Measurements from ENCODE around the gene SCYL2. TPM values are rescaled to one million over a fixed set of nuclear protein-coding genes. Genes with fewer than 3 reads are reported as not detected.

SCYL2 gene
- total and polyA plus RNA-seq, 10 of the 15 experiments (the other 5 are each of a cell fraction or from before 2014, with no cell fraction given): 5.4 to 34.3 (median 26.9) TPM

- TF ChIP-seq REST (IDR thresholded peaks at IDR 0.05; ENCODE audit: low read depth, low read length): no peak
- no peak for TF ChIP-seq RELA (IDR thresholded peaks at IDR 0.05; ENCODE audit: borderline replicate concordance, partially characterized antibody)
- TF ChIP-seq RELB (IDR thresholded peaks at IDR 0.05; ENCODE audit: low read depth): no peak
- no peak for TF ChIP-seq ASH2L (IDR thresholded peaks at IDR 0.05; ENCODE audit: borderline replicate concordance, low read depth)
- no peak overlapping the region for H3K27ac ChIP-seq (ENCODE audit: control insufficient read depth, insufficient read depth)
- no peaks in the 10 kb centered on the region for H3K4me1 ChIP-seq (ENCODE audit: control insufficient read depth, insufficient read depth, low read length)
- BruUV-seq (replicated peaks): no TSS peak
- DNase-seq (ENCODE audit: low read depth, low spot score) (no peak), ATAC-seq (no peak), FAIRE-seq (no peak)
- ChIA-PET POLR2A (no interaction called here), SMC1A (ENCODE audit: uncharacterized antibody, unreplicated experiment) (interaction anchor here (1.8 kb wide), 1 partner anchor 179 kb away, joined by 6 read pairs; no protein-coding TSS in a partner anchor), CTCF (interaction anchor here (0.8 to 1.8 kb wide), 4 partner anchors 9 to 330 kb away, joined by 3 to 7 read pairs (median 3); no protein-coding TSS in a partner anchor), RAD21 (ENCODE audit: unreplicated experiment) (interaction anchor here (1.3 kb wide), 1 partner anchor 9 kb away, joined by 4 read pairs; no protein-coding TSS in a partner anchor)
- intact Hi-C loops (cut with micrococcal nuclease; ENCODE audit: unreplicated experiment): no loop called here
- H3K79me2 ChIP-seq (ENCODE audit: control insufficient read depth, insufficient read depth, low read length): no peaks in the 10 kb centered on the region
- H3K9me3 ChIP-seq (replicated peaks; ENCODE audit: control insufficient read depth, insufficient read depth, low read length): no peaks in the 10 kb centered on the region
- no peak overlapping the region for H3K4me2 ChIP-seq (ENCODE audit: control insufficient read depth, insufficient read depth)
- H3K27me3 ChIP-seq (replicated peaks in 1 of 2; ENCODE audit: control insufficient read depth in 2 of 2, insufficient read depth in 2 of 2, low read length in 1 of 2): no peaks in the 10 kb centered on the region
- H2AFZ ChIP-seq (ENCODE audit: control insufficient read depth, low read depth, low read length): no peak overlapping the region
- no peak overlapping the region for H3K4me3 ChIP-seq
- H3K36me3 ChIP-seq (ENCODE audit: control insufficient read depth in 2 of 2, insufficient read depth in 2 of 2, low read length in 1 of 2): peaks cover 0 to 5% of the 10 kb centered on the region in 2 experiments; a peak in 1 of 4 replicates
- no peak overlapping the region for H3K9ac ChIP-seq (ENCODE audit: control insufficient read depth, insufficient read depth, low read length)
- in situ Hi-C loops (cut with MboI): loop anchor here (5.0 kb wide), 1 partner anchor 322 kb away; no protein-coding TSS in a partner anchor
- no peaks in the 10 kb centered on the region for H4K20me1 ChIP-seq (ENCODE audit: control insufficient read depth, insufficient read depth)
Observed at GRCh38 chr12:100225491-100225890, 41.5 kb upstream of the SCYL2 start.

All from GM12878 (cell line).